Choroid plexus epithelial cell (primary cell): ENCODE data around the gene ZNRF1.

ENCODE experiments used
- DNase-seq: peaks from one replicate; pipeline ENCODE4 v3.0.0-alpha.2; 2010; ENCODE audit warnings: low read depth
- H3K4me3 ChIP-seq: 2 replicates; pipeline ENCODE4 v1.5.1; 2011; ENCODE audit warnings: low read depth, mild to moderate bottlenecking, control low read depth, low read length, moderate library complexity
- CTCF ChIP-seq: conservative IDR thresholded peaks from 2 replicates; pipeline ENCODE4 v1.5.1; 2011; ENCODE audit warnings: low read depth, mild to moderate bottlenecking, control low read depth, inconsistent platforms, low read length, moderate library complexity

The ZNRF1 gene

GRCh38 chr16:75000481-75001081 is 1.8 kb downstream of the ZNRF1 start:
- H3K4me3 ChIP-seq, result peak overlapping the region; percentile 72
- peak; percentile 44 for DNase-seq
- no peak for TF ChIP-seq CTCF

- TF ChIP-seq CTCF, result no peak
- no peak for DNase-seq
Observed at GRCh38 chr16:75002474-75002873, 3.6 kb downstream of the ZNRF1 start.

GRCh38 chr16:75003931-75004330 is 5.1 kb downstream of the ZNRF1 start:
- no peak overlapping the region for H3K4me3 ChIP-seq
- no peak for DNase-seq
- TF ChIP-seq CTCF, result no peak

More at GRCh38 chr16:75002474-75002873, 3.6 kb downstream of the ZNRF1 start:
- H3K4me3 ChIP-seq, result no peak overlapping the region

GRCh38 chr16:75004460-75004859 is 5.6 kb downstream of the ZNRF1 start:
- DNase-seq, result no peak
- TF ChIP-seq CTCF, result no peak
- H3K4me3 ChIP-seq, result no peak overlapping the region

- H3K4me3 ChIP-seq, result no peak overlapping the region
- no peak for DNase-seq
- no peak for TF ChIP-seq CTCF
Observed at GRCh38 chr16:75005697-75006096, 6.9 kb downstream of the ZNRF1 start.

GRCh38 chr16:75007443-75007842 is 8.6 kb downstream of the ZNRF1 start:
- H3K4me3 ChIP-seq, result no peak overlapping the region
- TF ChIP-seq CTCF, result no peak
- no peak for DNase-seq

GRCh38 chr16:75010427-75010826 is 11.6 kb downstream of the ZNRF1 start:
- DNase-seq, result no peak
- no peak overlapping the region for H3K4me3 ChIP-seq
- no peak for TF ChIP-seq CTCF
